Chondrocyte (in vitro differentiated cells): ENCODE data around the gene PIK3CD. TPM values are rescaled to one million over a fixed set of nuclear protein-coding genes. Genes with fewer than 3 reads are reported as not detected.

Experiments
- DNase-seq: peaks from one replicate; pipeline ENCODE4 v3.0.0; 2021; ENCODE audit warnings: mixed read lengths, low spot score
- H3K27ac Mint-ChIP-seq: one replicate; pipeline ENCODE4 v1.8.0; 2021; ENCODE audit warnings: mild to moderate bottlenecking, moderate library complexity, mixed read lengths; ENCODE audit not compliant: unreplicated experiment
- H3K27me3 Mint-ChIP-seq: 2 replicates; pipeline ENCODE4 v1.8.0; 2021; ENCODE audit warnings: low read depth, mixed read lengths
- H3K36me3 Mint-ChIP-seq: 2 replicates; pipeline ENCODE4 v1.8.0; 2021; ENCODE audit warnings: low read depth, mixed read lengths
- H3K4me1 Mint-ChIP-seq: 2 replicates; pipeline ENCODE4 v1.8.0; 2021; ENCODE audit warnings: low read depth, mild to moderate bottlenecking, mixed read lengths
- H3K4me3 Mint-ChIP-seq: one replicate; pipeline ENCODE4 v1.8.0; 2021; ENCODE audit warnings: mild to moderate bottlenecking, moderate library complexity, mixed read lengths; ENCODE audit not compliant: unreplicated experiment
- H3K9me3 Mint-ChIP-seq: 2 replicates; pipeline ENCODE4 v1.8.0; 2021; ENCODE audit warnings: low read depth, mixed read lengths
- CTCF ChIP-seq: fragments of 200-600 bp; sonication (generic); IDR thresholded peaks from 2 replicates; pipeline ENCODE4 v1.5.0; 2021; ENCODE audit warnings: antibody characterized with exemption, mild to moderate bottlenecking, moderate library complexity
- total RNA-seq: library from RNA; stranded (reverse); gene quantifications from 3 replicates; pipeline ENCODE4 v1.2.1, GENCODE V29; 2021

The PIK3CD gene
- total RNA-seq, 1 donor from 2014 or later, result 4.3 TPM

GRCh38 chr1:9722378-9722749 is 70.8 kb downstream of the PIK3CD start:
- Mint-ChIP-seq H3K4me1 (peaks cover 7% of the 10 kb centered on the region), H3K4me3 (no peak overlapping the region), H3K9me3 (peaks cover 4% of the 10 kb centered on the region), H3K27me3 (no peaks in the 10 kb centered on the region), H3K36me3 (peaks cover 7% of the 10 kb centered on the region), H3K27ac (no peak overlapping the region)
- TF ChIP-seq CTCF, result no peak
- DNase-seq, result no peak

GRCh38 chr1:9723068-9723805 is 71.7 kb downstream of the PIK3CD start:
- Mint-ChIP-seq H3K4me3 (no peak overlapping the region), H3K9me3 (peaks cover 4% of the 10 kb centered on the region), H3K27ac (no peak overlapping the region), H3K4me1 (peaks cover 7% of the 10 kb centered on the region), H3K36me3 (peaks cover 10% of the 10 kb centered on the region), H3K27me3 (no peaks in the 10 kb centered on the region)
- DNase-seq, result no peak
- TF ChIP-seq CTCF, result no peak

- H3K36me3 Mint-ChIP-seq, result peaks cover 16% of the 10 kb centered on the region
- peaks cover 6% of the 10 kb centered on the region for H3K4me1 Mint-ChIP-seq
- H3K27me3 Mint-ChIP-seq, result no peaks in the 10 kb centered on the region
- peaks cover 4% of the 10 kb centered on the region for H3K9me3 Mint-ChIP-seq
- no peak overlapping the region for H3K27ac Mint-ChIP-seq
- H3K4me3 Mint-ChIP-seq, result no peak overlapping the region
- no peak for TF ChIP-seq CTCF
- no peak for DNase-seq
Observed at GRCh38 chr1:9723926-9724325, 72.4 kb downstream of the PIK3CD start.

GRCh38 chr1:9724706-9725476 is 73.4 kb downstream of the PIK3CD start:
- H3K36me3 Mint-ChIP-seq, result peaks cover 19% of the 10 kb centered on the region
- no peak overlapping the region for H3K27ac Mint-ChIP-seq
- TF ChIP-seq CTCF, result peak; percentile 85
- no peak for DNase-seq
- peaks cover 4% of the 10 kb centered on the region for H3K9me3 Mint-ChIP-seq
- no peaks in the 10 kb centered on the region for H3K27me3 Mint-ChIP-seq
- H3K4me3 Mint-ChIP-seq, result no peak overlapping the region
- H3K4me1 Mint-ChIP-seq, result no peaks in the 10 kb centered on the region

- DNase-seq, result no peak
- H3K4me1 Mint-ChIP-seq, result no peaks in the 10 kb centered on the region
- TF ChIP-seq CTCF, result no peak
- no peak overlapping the region for H3K27ac Mint-ChIP-seq
- H3K36me3 Mint-ChIP-seq, result peaks cover 27% of the 10 kb centered on the region
- no peaks in the 10 kb centered on the region for H3K27me3 Mint-ChIP-seq
- no peak overlapping the region for H3K4me3 Mint-ChIP-seq
- peaks cover 4% of the 10 kb centered on the region for H3K9me3 Mint-ChIP-seq
Observed at GRCh38 chr1:9726406-9726805, 74.9 kb downstream of the PIK3CD start.
